K562 (cell line): ENCODE measurements around the gene DUSP10. TPM values are rescaled to one million over a fixed set of nuclear protein-coding genes. Genes with fewer than 3 reads are reported as not detected.

Experiments used
- CBFB ChIP-seq: sonication (generic); formaldehyde crosslinking; IDR thresholded peaks from 2 replicates; pipeline ENCODE4 v1.4.0; 2020; ENCODE audit warnings: mild to moderate bottlenecking, missing genetic modification reagents
- CCNT2 ChIP-seq: IDR thresholded peaks from 2 replicates; pipeline ENCODE4 v1.6.1; 2011; ENCODE audit warnings: borderline replicate concordance, low read depth, mild to moderate bottlenecking, moderate library complexity, mixed read lengths, low read length; ENCODE audit not compliant: insufficient read length; ENCODE audit errors: extremely low read depth
- CEBPB ChIP-seq: fragments of 450-650 bp; IDR thresholded peaks from 2 replicates; pipeline ENCODE4 v1.6.1; 2016; ENCODE audit warnings: missing genetic modification characterization, missing compliant biosample characterization
- E2F6 ChIP-seq, 2 experiments: IDR thresholded peaks; 2 replicates each; pipeline ENCODE4 v1.6.1; 2011; ENCODE audit warnings: borderline replicate concordance in 1 of 2, control low read depth in 1 of 2, low read depth in 1 of 2, low read length in 1 of 2, mild to moderate bottlenecking in 1 of 2, mixed read lengths in 1 of 2, moderate library complexity in 1 of 2; ENCODE audit not compliant: insufficient read depth in 1 of 2, insufficient read length in 1 of 2, poor library complexity in 1 of 2, severe bottlenecking in 1 of 2; ENCODE audit errors: extremely low read depth in 1 of 2
- FOXP4 ChIP-seq: sonication (generic); formaldehyde crosslinking; IDR thresholded peaks from 2 replicates; pipeline ENCODE4 v1.8.0; 2022; ENCODE audit warnings: mild to moderate bottlenecking, missing genetic modification reagents, borderline replicate concordance
- GTF2B ChIP-seq: IDR thresholded peaks from 2 replicates; pipeline ENCODE4 v1.6.1; 2011; ENCODE audit not compliant: insufficient read length; ENCODE audit errors: extremely low read depth
- HMG20B ChIP-seq: fragments of 250-450 bp; sonication (Bioruptor Pico); IDR thresholded peaks from 2 replicates; pipeline ENCODE4 v1.5.0; 2021; ENCODE audit warnings: mild to moderate bottlenecking
- HOXB6 ChIP-seq: fragments of 250-450 bp; sonication (Bioruptor Pico); IDR thresholded peaks from 2 replicates; pipeline ENCODE4 v1.5.1; 2022; ENCODE audit warnings: mild to moderate bottlenecking, borderline replicate concordance
- MED1 ChIP-seq: sonication (generic); formaldehyde crosslinking; IDR thresholded peaks from 2 replicates; pipeline ENCODE4 v1.8.1; 2023; ENCODE audit warnings: missing genetic modification reagents, borderline replicate concordance
- MEF2A ChIP-seq: IDR thresholded peaks from 2 replicates; pipeline ENCODE4 v1.6.1; 2011; ENCODE audit warnings: low read depth, mild to moderate bottlenecking, low read length, moderate library complexity; ENCODE audit not compliant: control insufficient read depth
- PCBP1 ChIP-seq: fragments of 200-400 bp; formaldehyde crosslinking; IDR thresholded peaks from 2 replicates; pipeline ENCODE4 v1.6.1; 2018; ENCODE audit warnings: mild to moderate bottlenecking, low read depth, low read length; ENCODE audit not compliant: poor library complexity, severe bottlenecking
- POLR2H ChIP-seq: IDR thresholded peaks from 2 replicates; pipeline ENCODE4 v1.6.1; 2016; ENCODE audit warnings: missing genetic modification characterization, low read depth, mild to moderate bottlenecking, control low read depth, missing compliant biosample characterization, moderate library complexity
- RB1 ChIP-seq: fragments of 450-650 bp; IDR thresholded peaks from 2 replicates; pipeline ENCODE4 v1.6.1; 2017; ENCODE audit warnings: low read depth, mild to moderate bottlenecking
- RFX5 ChIP-seq: IDR thresholded peaks from 2 replicates; pipeline ENCODE4 v1.6.1; 2011; ENCODE audit warnings: low read depth, mild to moderate bottlenecking, improper control_type of control experiment, low read length
- RUNX1 ChIP-seq: sonication (generic); IDR thresholded peaks from 2 replicates; pipeline ENCODE4 v1.6.1; 2016; ENCODE audit warnings: antibody characterized with exemption, low read depth
- SAFB ChIP-seq: fragments of 200-400 bp; formaldehyde crosslinking; IDR thresholded peaks from 2 replicates; pipeline ENCODE4 v1.6.1; 2017; ENCODE audit warnings: low read depth, low read length, borderline replicate concordance
- SMARCA5 ChIP-seq: fragments of 450-650 bp; IDR thresholded peaks from 2 replicates; pipeline ENCODE4 v1.6.1; 2016
- SUPT5H ChIP-seq: fragments of 450-650 bp; IDR thresholded peaks from 2 replicates; pipeline ENCODE4 v1.6.1; 2016
- TAL1 ChIP-seq: fragments of 450-650 bp; IDR thresholded peaks from 2 replicates; pipeline ENCODE4 v1.6.1; 2016; ENCODE audit warnings: mild to moderate bottlenecking
- TEAD4 ChIP-seq, 2 experiments: sonication (generic) in 1 of 2; formaldehyde crosslinking in 1 of 2; IDR thresholded peaks; 2 replicates each; pipeline versions ENCODE4 v1.6.1 to v1.8.0; 2012 to 2022; ENCODE audit warnings: borderline replicate concordance in 1 of 2, inconsistent platforms in 1 of 2, low read length in 1 of 2, mild to moderate bottlenecking in 1 of 2, missing genetic modification reagents in 1 of 2
- ZNF311 ChIP-seq: fragments of 250-450 bp; sonication (Bioruptor Pico); IDR thresholded peaks from 2 replicates; pipeline ENCODE4 v1.4.0; 2020; ENCODE audit warnings: mild to moderate bottlenecking, moderate library complexity
- ZNF511 ChIP-seq: sonication (generic); formaldehyde crosslinking; IDR thresholded peaks from 2 replicates; pipeline ENCODE4 v1.8.0; 2022; ENCODE audit warnings: mild to moderate bottlenecking, missing genetic modification reagents
- ZNF766 ChIP-seq: fragments of 200-800 bp; sonication (Bioruptor generic); conservative IDR thresholded peaks from 2 replicates; pipeline ENCODE4 v1.6.1; 2016; ENCODE audit warnings: missing genetic modification characterization, missing compliant biosample characterization
- polyA plus RNA-seq, 8 experiments: library from polyadenylated mRNA; depleted of rRNA in 4 of 8; stranded (reverse) in 5 of 8; unstranded in 3 of 8; fragments of >200 nt; fragmentation: Nextera tagmentation in 2 of 8; fragmentation: Illumina TruSeq in 1 of 8; extraction: Ambion mirVana in 2 of 8; extraction: Trizol in 1 of 8; gene quantifications; 2 replicates each; pipeline versions ENCODE4 v1.2.1 to v1.2.3, GENCODE V29; 2011 to 2014; ENCODE audit warnings: inconsistent platforms in 1 of 8, missing spikeins in 1 of 8
- total RNA-seq, 7 experiments: library from RNA; depleted of rRNA in 6 of 7; stranded (reverse); fragments of >200 nt in 6 of 7; fragmentation: Illumina TruSeq in 2 of 7; extraction: Trizol in 2 of 7; gene quantifications; 2 replicates each; pipeline versions ENCODE4 v1.2.1 to v1.2.3, GENCODE V29; 2011 to 2021; ENCODE audit warnings: low replicate concordance in 1 of 7
- TF ChIP-seq, protein P1 (sequence below): sonication (generic); formaldehyde crosslinking; IDR thresholded peaks from 2 replicates; pipeline ENCODE4 v1.8.0; 2022; ENCODE audit warnings: missing genetic modification reagents, mild to moderate bottlenecking, borderline replicate concordance

DUSP10 gene
- total and polyA plus RNA-seq, 9 of the 15 experiments (the other 6 are each of a cell fraction or from before 2014, with no cell fraction given) = 1.7 to 8.3 (median 6.1) TPM

GRCh38 chr1:221667504-221667903, 74.4 kb downstream of the DUSP10 start (continued):
- TF ChIP-seq E2F6 (IDR thresholded peaks at IDR 0.05; ENCODE audit: borderline replicate concordance in 1 of 2, extremely low read depth in 1 of 2, insufficient read depth in 1 of 2, insufficient read length in 1 of 2, low read depth in 1 of 2, low read length in 1 of 2, poor library complexity in 1 of 2, severe bottlenecking in 1 of 2) (no peak), PCBP1 (no peak), HMG20B (no peak), POLR2H (tag) (no peak), HOXB6 (CRISPR knock-in tag) (no peak), MEF2A (no peak), CBFB (CRISPR knock-in tag) (no peak), ZNF511 (CRISPR knock-in tag) (no peak), GTF2B (no peak), SMARCA5 (no peak), RB1 (no peak), SUPT5H (no peak), RFX5 (no peak), MED1 (CRISPR knock-in tag) (no peak), ZNF766 (CRISPR knock-in tag) (peak; percentile 95), ZNF311 (CRISPR knock-in tag) (no peak), RUNX1 (no peak), FOXP4 (no peak), SAFB (no peak), CCNT2 (no peak), CEBPB (tag) (peak; percentile 98), TAL1 (peak; percentile 36), TEAD4 (IDR thresholded peaks at IDR 0.05; ENCODE audit: low read length) (peak; percentile 69; the same call in 1 of the 2 replicates), TEAD4 (CRISPR knock-in tag; IDR thresholded peaks at IDR 0.05; ENCODE audit: borderline replicate concordance) (no peak)
- TF ChIP-seq, protein P1, sequence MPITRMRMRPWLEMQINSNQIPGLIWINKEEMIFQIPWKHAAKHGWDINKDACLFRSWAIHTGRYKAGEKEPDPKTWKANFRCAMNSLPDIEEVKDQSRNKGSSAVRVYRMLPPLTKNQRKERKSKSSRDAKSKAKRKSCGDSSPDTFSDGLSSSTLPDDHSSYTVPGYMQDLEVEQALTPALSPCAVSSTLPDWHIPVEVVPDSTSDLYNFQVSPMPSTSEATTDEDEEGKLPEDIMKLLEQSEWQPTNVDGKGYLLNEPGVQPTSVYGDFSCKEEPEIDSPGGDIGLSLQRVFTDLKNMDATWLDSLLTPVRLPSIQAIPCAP = no peak
